Bronchial epithelial cell (primary cell): ENCODE measurements around the gene NUDT9. TPM values are rescaled to one million over a fixed set of nuclear protein-coding genes. Genes with fewer than 3 reads are reported as not detected.
A peak's percentile ranks its signal among the peaks of the same experiment; 100 is the strongest.
"Not testable (repeated sequence)": the region's sequence is repeated elsewhere in the genome, so short reads cannot be mapped to it uniquely, and the experiment has no call there.

Experiments
- DNase-seq: peaks from one replicate; pipeline ENCODE4 v3.0.0-alpha.2; 2010; ENCODE audit warnings: low read depth
- FAIRE-seq: peaks from 2 replicates; lab custom pipeline; 2011; peaks lifted over from hg19 to GRCh38; lab: Jason Lieb, UNC
- H3K27me3 ChIP-seq: 2 replicates; pipeline ENCODE4 v1.5.1; 2011; ENCODE audit warnings: low read length; ENCODE audit not compliant: control insufficient read depth, insufficient read depth
- H3K36me3 ChIP-seq: 2 replicates; pipeline ENCODE4 v1.5.1; 2011; ENCODE audit warnings: low read length; ENCODE audit not compliant: control insufficient read depth, insufficient read depth
- H3K4me3 ChIP-seq: 2 replicates; pipeline ENCODE4 v1.5.1; 2011; ENCODE audit warnings: mild to moderate bottlenecking, low read depth, low read length, control low read depth
- CTCF ChIP-seq: IDR thresholded peaks from 2 replicates; pipeline ENCODE4 v1.5.1; 2011; ENCODE audit warnings: mild to moderate bottlenecking, moderate library complexity, low read length, control low read depth, inconsistent platforms; ENCODE audit not compliant: insufficient read depth, severe bottlenecking
- total RNA-seq: library from RNA; depleted of rRNA; stranded (reverse); fragments of >200 nt; gene quantifications from 2 replicates; pipeline ENCODE4 v1.2.1, GENCODE V29; 2014

NUDT9 gene
- total RNA-seq, 1 donor from 2014 or later = 19.0 TPM

- DNase-seq = no peak
- no peaks in the 10 kb centered on the region for H3K36me3 ChIP-seq
- no peaks in the 10 kb centered on the region for H3K27me3 ChIP-seq
- no peak for TF ChIP-seq CTCF
- H3K4me3 ChIP-seq = no peak overlapping the region
- FAIRE-seq = no peak
Measured at GRCh38 chr4:87416965-87417364, 5.4 kb upstream of the NUDT9 start.

GRCh38 chr4:87418410-87418809 is 4.0 kb upstream of the NUDT9 start:
- DNase-seq, H3K27me3 ChIP-seq, H3K4me3 ChIP-seq, H3K36me3 ChIP-seq, FAIRE-seq: not testable (repeated sequence)

- FAIRE-seq = no peak
- TF ChIP-seq CTCF = no peak
- H3K36me3 ChIP-seq = no peaks in the 10 kb centered on the region
- no peaks in the 10 kb centered on the region for H3K27me3 ChIP-seq
- peak; percentile 78 for DNase-seq
- no peak overlapping the region for H3K4me3 ChIP-seq
Measured at GRCh38 chr4:87419578-87420249, 2.7 kb upstream of the NUDT9 start.

GRCh38 chr4:87420276-87420830 is 2.0 kb upstream of the NUDT9 start:
- H3K27me3 ChIP-seq = no peaks in the 10 kb centered on the region
- no peaks in the 10 kb centered on the region for H3K36me3 ChIP-seq
- FAIRE-seq (no peak), DNase-seq (no peak)
- no peak for TF ChIP-seq CTCF
- no peak overlapping the region for H3K4me3 ChIP-seq

- TF ChIP-seq CTCF = no peak
- DNase-seq (peak; percentile 21), FAIRE-seq (no peak)
- Histone ChIP-seq H3K4me3 (peak overlapping the region; percentile 50), H3K27me3 (no peaks in the 10 kb centered on the region), H3K36me3 (no peaks in the 10 kb centered on the region)
Measured at GRCh38 chr4:87423317-87424098, 1.1 kb downstream of the NUDT9 start.

GRCh38 chr4:87424099-87424543 is 1.7 kb downstream of the NUDT9 start:
- FAIRE-seq, H3K27me3 ChIP-seq, DNase-seq, H3K4me3 ChIP-seq, H3K36me3 ChIP-seq: not testable (repeated sequence)
